Stimulated activated CD8-positive, alpha-beta memory T cell treated with anti-CD3 and anti-CD28 coated beads, Interleukin-7, amount 100 ng/mL, for 48 hours (primary cell): Measurements from ENCODE around the gene LYRM2.

Experiments used
- DNase-seq, 2 donors: peaks; one replicate each; pipeline ENCODE4 v3.0.0-alpha.2; 2020; ENCODE audit warnings: low read depth in 1 of 2; ENCODE audit errors: extremely low read depth in 1 of 2

The LYRM2 gene

GRCh38 chr6:89638320-89639195 lies at the start of gene LYRM2:
Gene LYRM2, minus strand, starts transcription at chr6:89638747. Its CDS starts 31 bp downstream, at chr6:89638716.
- DNase-seq: peak; percentile 83 to 88

- no peak for DNase-seq
Measured at GRCh38 chr6:89688328-89688727, 49.8 kb upstream of the LYRM2 start.

GRCh38 chr6:89685311-89685710 lies 46.8 kb upstream of the LYRM2 start:
- DNase-seq: no peak

- DNase-seq: no peak
Measured at GRCh38 chr6:89682991-89683390, 44.4 kb upstream of the LYRM2 start.

- DNase-seq: no peak
Measured at GRCh38 chr6:89681983-89682564, 43.5 kb upstream of the LYRM2 start.

GRCh38 chr6:89680551-89680950 lies 42.0 kb upstream of the LYRM2 start:
- no peak for DNase-seq

- no peak for DNase-seq
Measured at GRCh38 chr6:89680150-89680549, 41.6 kb upstream of the LYRM2 start.

- no peak for DNase-seq
Measured at GRCh38 chr6:89679215-89680120, 40.9 kb upstream of the LYRM2 start.

- no peak for DNase-seq
Measured at GRCh38 chr6:89678531-89678930, 40.0 kb upstream of the LYRM2 start.

GRCh38 chr6:89675949-89676748 lies 37.6 kb upstream of the LYRM2 start:
- no peak for DNase-seq

GRCh38 chr6:89670935-89671565 lies 32.5 kb upstream of the LYRM2 start:
- no peak for DNase-seq

GRCh38 chr6:89669002-89669401 lies 30.5 kb upstream of the LYRM2 start:
- DNase-seq: no peak

- no peak for DNase-seq
Measured at GRCh38 chr6:89667872-89668556, 29.5 kb upstream of the LYRM2 start.

- DNase-seq: no peak
Measured at GRCh38 chr6:89662659-89663223, 24.2 kb upstream of the LYRM2 start.

GRCh38 chr6:89661559-89661958 lies 23.0 kb upstream of the LYRM2 start:
- no peak for DNase-seq

GRCh38 chr6:89660981-89661380 lies 22.4 kb upstream of the LYRM2 start:
- DNase-seq: no peak

- DNase-seq: no peak
Measured at GRCh38 chr6:89657445-89658158, 19.1 kb upstream of the LYRM2 start.

GRCh38 chr6:89655122-89655521 lies 16.6 kb upstream of the LYRM2 start:
- DNase-seq: no peak

- DNase-seq: no peak
Measured at GRCh38 chr6:89650579-89650978, 12.0 kb upstream of the LYRM2 start.
